OCI-LY1 (cell line): ENCODE measurements around the gene CCDC192.
"Not testable (repeated sequence)": the region's sequence is repeated elsewhere in the genome, so short reads cannot be mapped to it uniquely, and the experiment has no call there.

Experiments
- H2AFZ ChIP-seq: fragments of 200-600 bp; sonication (generic), shearing (Covaris generic); 2 replicates; pipeline ENCODE4 v1.6.0; 2014; ENCODE audit warnings: antibody characterized with exemption, mild to moderate bottlenecking, low read length
- H3F3A ChIP-seq: fragments of 200-600 bp; sonication (generic), shearing (Covaris generic); 2 replicates; pipeline ENCODE4 v1.6.0; 2014; ENCODE audit warnings: mild to moderate bottlenecking, antibody characterized with exemption, low read length, moderate library complexity; ENCODE audit not compliant: insufficient read depth
- H3K27ac ChIP-seq: fragments of 200-600 bp; sonication (generic); 2 replicates; pipeline ENCODE4 v1.5.1; 2014; ENCODE audit warnings: low read length, mixed run types, mild to moderate bottlenecking, low read depth; ENCODE audit not compliant: poor library complexity, severe bottlenecking
- H3K27me3 ChIP-seq: fragments of 200-600 bp; sonication (generic); 2 replicates; pipeline ENCODE4 v1.6.0; 2014; ENCODE audit warnings: antibody characterized with exemption, mild to moderate bottlenecking, low read length, moderate library complexity; ENCODE audit not compliant: insufficient read depth
- H3K36me3 ChIP-seq: fragments of 200-600 bp; sonication (generic); 2 replicates; pipeline ENCODE4 v1.6.1; 2014; ENCODE audit warnings: mild to moderate bottlenecking, antibody characterized with exemption, low read length, moderate library complexity, mixed read lengths; ENCODE audit not compliant: insufficient read depth
- H3K4me1 ChIP-seq: fragments of 200-600 bp; sonication (generic); 2 replicates; pipeline ENCODE4 v1.5.1; 2014; ENCODE audit warnings: mild to moderate bottlenecking, low read length, moderate library complexity; ENCODE audit not compliant: insufficient read depth, severe bottlenecking
- H3K4me2 ChIP-seq: fragments of 200-600 bp; sonication (generic), shearing (Covaris generic); 2 replicates; pipeline ENCODE4 v1.6.1; 2014; ENCODE audit warnings: low read length
- H3K4me3 ChIP-seq: fragments of 200-600 bp; sonication (generic); 2 replicates; pipeline ENCODE4 v1.5.1; 2014; ENCODE audit warnings: low read length, low read depth, mild to moderate bottlenecking, mixed read lengths; ENCODE audit not compliant: poor library complexity, severe bottlenecking
- H3K79me2 ChIP-seq: fragments of 200-600 bp; shearing (Covaris generic); 2 replicates; pipeline ENCODE4 v1.6.1; 2016; ENCODE audit warnings: mixed run types, low read length, mixed read lengths; ENCODE audit not compliant: insufficient read depth
- H3K9ac ChIP-seq: fragments of 200-600 bp; sonication (generic), shearing (Covaris generic); 2 replicates; pipeline ENCODE4 v1.6.1; 2014; ENCODE audit warnings: mild to moderate bottlenecking, low read length, mixed read lengths
- H3K9me2 ChIP-seq: fragments of 200-600 bp; sonication (generic), shearing (Covaris generic); 2 replicates; pipeline ENCODE4 v1.6.1; 2014; ENCODE audit warnings: low read depth, mild to moderate bottlenecking, low read length, mixed read lengths
- H3K9me3 ChIP-seq: fragments of 200-600 bp; shearing (Covaris generic); 2 replicates; pipeline ENCODE4 v1.6.1; 2014; ENCODE audit warnings: low read length, mixed read lengths
- H4K20me1 ChIP-seq: fragments of 200-600 bp; sonication (generic), shearing (Covaris generic); 2 replicates; pipeline ENCODE4 v1.6.0; 2016; ENCODE audit warnings: mild to moderate bottlenecking, low read length; ENCODE audit not compliant: insufficient read depth
- CTCF ChIP-seq: fragments of 200-600 bp; sonication (generic), shearing (Covaris generic); IDR thresholded peaks from 2 replicates; pipeline ENCODE4 v1.5.1; 2017; ENCODE audit warnings: mild to moderate bottlenecking, antibody characterized with exemption, low read length, moderate library complexity, mixed read lengths
- EZH2 ChIP-seq: fragments of 200-600 bp; sonication (generic), shearing (Covaris generic); IDR thresholded peaks from 2 replicates; pipeline ENCODE4 v1.8.0; 2017; ENCODE audit warnings: borderline replicate concordance, mixed run types, mild to moderate bottlenecking, antibody characterized with exemption, low read length, moderate library complexity, mixed read lengths

Gene CCDC192

GRCh38 chr5:127774221-127774620 lies 71.0 kb downstream of the CCDC192 start:
- TF ChIP-seq CTCF (no peak), EZH2 (no peak)
- Histone ChIP-seq H3F3A (no peaks in the 10 kb centered on the region), H3K9me2 (no peaks in the 10 kb centered on the region), H2AFZ (no peak overlapping the region), H3K27ac (no peak overlapping the region), H3K4me3 (no peak overlapping the region), H3K9me3 (no peaks in the 10 kb centered on the region), H3K4me2 (no peak overlapping the region), H4K20me1 (no peaks in the 10 kb centered on the region), H3K4me1 (no peaks in the 10 kb centered on the region), H3K79me2 (no peaks in the 10 kb centered on the region), H3K27me3 (no peaks in the 10 kb centered on the region), H3K36me3 (no peaks in the 10 kb centered on the region), H3K9ac (no peak overlapping the region)

GRCh38 chr5:127776477-127776876 lies 73.3 kb downstream of the CCDC192 start:
- H3K4me2 ChIP-seq, result no peak overlapping the region
- no peaks in the 10 kb centered on the region for H3K79me2 ChIP-seq
- H3K9me2 ChIP-seq, result no peaks in the 10 kb centered on the region
- no peaks in the 10 kb centered on the region for H3K36me3 ChIP-seq
- H3K9ac ChIP-seq, result no peak overlapping the region
- no peak overlapping the region for H3K4me3 ChIP-seq
- no peak overlapping the region for H3K27ac ChIP-seq
- H3K27me3 ChIP-seq, result no peaks in the 10 kb centered on the region
- H3F3A ChIP-seq, result no peaks in the 10 kb centered on the region
- no peaks in the 10 kb centered on the region for H3K9me3 ChIP-seq
- H4K20me1 ChIP-seq, result no peaks in the 10 kb centered on the region
- no peaks in the 10 kb centered on the region for H3K4me1 ChIP-seq
- no peak overlapping the region for H2AFZ ChIP-seq
- TF ChIP-seq EZH2 (no peak), CTCF (no peak)

GRCh38 chr5:127777957-127778356 lies 74.8 kb downstream of the CCDC192 start:
- H2AFZ ChIP-seq, result no peak overlapping the region

GRCh38 chr5:127782450-127782849 lies 79.3 kb downstream of the CCDC192 start:
- not testable (repeated sequence) for H3K4me2 ChIP-seq, H3F3A ChIP-seq, H3K4me1 ChIP-seq, H3K27me3 ChIP-seq, H3K36me3 ChIP-seq, H3K9me2 ChIP-seq, H4K20me1 ChIP-seq, H3K4me3 ChIP-seq, H3K9me3 ChIP-seq, H2AFZ ChIP-seq, H3K27ac ChIP-seq, H3K9ac ChIP-seq, H3K79me2 ChIP-seq

More at GRCh38 chr5:127777957-127778356, 74.8 kb downstream of the CCDC192 start:
- H3K9ac ChIP-seq, result no peak overlapping the region
- no peak for TF ChIP-seq EZH2
- no peak for TF ChIP-seq CTCF
- no peaks in the 10 kb centered on the region for H3K4me1 ChIP-seq
- no peaks in the 10 kb centered on the region for H3K9me2 ChIP-seq
- H3K79me2 ChIP-seq, result no peaks in the 10 kb centered on the region
- no peak overlapping the region for H3K4me3 ChIP-seq
- no peaks in the 10 kb centered on the region for H3F3A ChIP-seq
- no peak overlapping the region for H3K27ac ChIP-seq
- H3K36me3 ChIP-seq, result no peaks in the 10 kb centered on the region
- H3K9me3 ChIP-seq, result no peaks in the 10 kb centered on the region
- no peaks in the 10 kb centered on the region for H4K20me1 ChIP-seq
- no peak overlapping the region for H3K4me2 ChIP-seq
- H3K27me3 ChIP-seq, result no peaks in the 10 kb centered on the region
